ENCODE results near the gene SLC8A3. TPM values are rescaled to one million over a fixed set of nuclear protein-coding genes. Genes with fewer than 3 reads are reported as not detected.

The SLC8A3 gene
- total RNA-seq, 1 experiment from 2014 or later, result 0.13 TPM

GRCh38 chr14:70080076-70080475 lies 108.7 kb downstream of the SLC8A3 start:
- H3K4me1 ChIP-seq (ENCODE audit: insufficient read depth, low read length), result no peaks in the 10 kb centered on the region; the same call in 1 of the 2 replicates
- no peak overlapping the region for H4K5ac ChIP-seq (ENCODE audit: insufficient read length, low read depth, low read length)
- no peak for TF ChIP-seq CTCF (conservative IDR thresholded peaks at IDR 0.05)
- H3K23ac ChIP-seq (ENCODE audit: insufficient read length, low read depth, low read length), result no peak overlapping the region
- no peak overlapping the region for H2AFZ ChIP-seq (ENCODE audit: low read length)
- H3K27me3 ChIP-seq (ENCODE audit: insufficient read depth, low read length), result no peaks in the 10 kb centered on the region
- H4K20me1 ChIP-seq (ENCODE audit: control insufficient read depth, insufficient read depth, insufficient read length), result no peaks in the 10 kb centered on the region
- H3K14ac ChIP-seq (ENCODE audit: insufficient read depth, low read length), result no peak overlapping the region
- no peak overlapping the region for H3T11ph ChIP-seq (ENCODE audit: low read length)
- H3K23me2 ChIP-seq (ENCODE audit: insufficient read length, low read depth, low read length, poor library complexity, severe bottlenecking), result no peaks in the 10 kb centered on the region
- H2BK20ac ChIP-seq (ENCODE audit: low read depth, low read length, poor library complexity, severe bottlenecking), result no peak overlapping the region
- no peaks in the 10 kb centered on the region for H3K9me3 ChIP-seq (ENCODE audit: control insufficient read depth, low read depth, low read length)
- H4K8ac ChIP-seq (replicated peaks; ENCODE audit: insufficient read length, low read depth, low read length), result no peak overlapping the region
- H4K91ac ChIP-seq (ENCODE audit: insufficient read length, low read depth, low read length), result no peak overlapping the region
- H3K79me1 ChIP-seq (ENCODE audit: insufficient read depth, low read depth, low read length, poor library complexity, severe bottlenecking), result no peaks in the 10 kb centered on the region
- no peaks in the 10 kb centered on the region for H3K36me3 Mint-ChIP-seq (ENCODE audit: insufficient read depth in 1 of 3, low read depth in 3 of 3)
- no peak overlapping the region for H2BK5ac ChIP-seq (ENCODE audit: insufficient read length, low read length)
- no peaks in the 10 kb centered on the region for H3K79me2 ChIP-seq (ENCODE audit: insufficient read depth, low read length)
- no peak overlapping the region for H3K56ac ChIP-seq (ENCODE audit: insufficient read length, low read depth, low read length)
- no peaks in the 10 kb centered on the region for H3K9me3 Mint-ChIP-seq
- H3K27ac ChIP-seq (ENCODE audit: insufficient read length, low read depth, low read length), result no peak overlapping the region
- WGBS (ENCODE audit: extremely low coverage, insufficient read length, low lambda C conversion rate), result no CpG with 5 or more reads among the region's 6 CpGs
- no peak overlapping the region for H3K18ac ChIP-seq (ENCODE audit: insufficient read length, low read depth, low read length)
- no peak overlapping the region for H3K4ac ChIP-seq (ENCODE audit: low read depth, low read length)
- H2BK12ac ChIP-seq (ENCODE audit: insufficient read length, low read depth, low read length), result no peak overlapping the region
- no peak overlapping the region for H2BK120ac ChIP-seq (ENCODE audit: low read depth, low read length, poor library complexity, severe bottlenecking)
- H3K27me3 Mint-ChIP-seq (ENCODE audit: low read depth), result peaks cover 16% of the 10 kb centered on the region
- no peak overlapping the region for H3K4me2 ChIP-seq (ENCODE audit: insufficient read depth, insufficient read length, low read length)
- DNase-seq, result no peak
- H3K4me3 Mint-ChIP-seq, result no peak overlapping the region
- no peak overlapping the region for H2AK5ac ChIP-seq (ENCODE audit: insufficient read length, low read length)
- no peak overlapping the region for H3K27ac Mint-ChIP-seq
- no peak overlapping the region for H2BK15ac ChIP-seq (ENCODE audit: low read depth, low read length)
- H3K4me1 Mint-ChIP-seq, result peaks cover 3 to 15% of the 10 kb centered on the region in 2 experiments; a peak in 3 of 4 replicates
- no peak overlapping the region for H3K9ac ChIP-seq (ENCODE audit: extremely low read depth, insufficient read length, low read length)

Data from H9 (cell line).